C4-2B (cell line): ENCODE results near the gene NR3C2.

ENCODE experiments used
- CTCF ChIP-seq: fragments of 450-650 bp; conservative IDR thresholded peaks from 2 replicates; pipeline ENCODE4 v1.5.1; 2017; ENCODE audit warnings: mild to moderate bottlenecking
- ZFX ChIP-seq: fragments of 450-650 bp; IDR thresholded peaks from 2 replicates; pipeline ENCODE4 v1.6.1; 2017

GRCh38 chr4:148052448-148052847 is 389.8 kb downstream of the NR3C2 start:
- TF ChIP-seq CTCF: no peak
- TF ChIP-seq ZFX: no peak
